Neural progenitor cell (in vitro differentiated cells): ENCODE results near the gene CLCA4. TPM values are rescaled to one million over a fixed set of nuclear protein-coding genes. Genes with fewer than 3 reads are reported as not detected.

Experiments
- DNase-seq: peaks from one replicate; pipeline ENCODE4 v3.0.0-alpha.2; 2016; ENCODE audit warnings: low spot score
- H2AFZ ChIP-seq: fragments of 200-600 bp; sonication (generic); replicated peaks from 2 replicates; pipeline ENCODE4 v1.6.1; 2016; ENCODE audit warnings: antibody characterized with exemption
- H3F3A ChIP-seq: fragments of 200-600 bp; sonication (generic); 2 replicates; pipeline ENCODE4 v1.6.1; 2016; ENCODE audit warnings: antibody characterized with exemption, low read depth
- H3K27ac ChIP-seq: fragments of 200-600 bp; sonication (generic); 2 replicates; pipeline ENCODE4 v1.5.1; 2016; ENCODE audit warnings: mild to moderate bottlenecking
- H3K27me3 ChIP-seq: fragments of 200-600 bp; sonication (generic); 2 replicates; pipeline ENCODE4 v1.6.1; 2016; ENCODE audit warnings: mild to moderate bottlenecking, moderate library complexity
- H3K36me3 ChIP-seq: fragments of 200-600 bp; sonication (generic); 2 replicates; pipeline ENCODE4 v1.5.1; 2016
- H3K4me1 ChIP-seq: fragments of 200-600 bp; sonication (generic); 2 replicates; pipeline ENCODE4 v1.6.1; 2016; ENCODE audit warnings: mixed run types
- H3K4me2 ChIP-seq: fragments of 200-600 bp; sonication (generic); 2 replicates; pipeline ENCODE4 v1.6.1; 2016
- H3K4me3 ChIP-seq: fragments of 200-600 bp; sonication (generic); 2 replicates; pipeline ENCODE4 v1.5.1; 2016
- H3K79me2 ChIP-seq: fragments of 200-600 bp; sonication (generic); 2 replicates; pipeline ENCODE4 v1.6.1; 2016; ENCODE audit warnings: low read depth
- H3K9ac ChIP-seq: fragments of 200-600 bp; sonication (generic); 2 replicates; pipeline ENCODE4 v1.6.1; 2016
- H3K9me3 ChIP-seq: fragments of 200-600 bp; sonication (generic); 2 replicates; pipeline ENCODE4 v1.5.1; 2016; ENCODE audit warnings: low read depth
- H4K20me1 ChIP-seq: fragments of 200-600 bp; sonication (generic); 2 replicates; pipeline ENCODE4 v1.6.1; 2016; ENCODE audit warnings: low read depth
- H3K27ac Mint-ChIP-seq: 3 replicates; pipeline ENCODE4 v1.8.0; 2021; ENCODE audit warnings: mixed read lengths
- H3K27me3 Mint-ChIP-seq: 2 replicates; pipeline ENCODE4 v1.8.0; 2022; ENCODE audit warnings: low read depth, mild to moderate bottlenecking, inconsistent platforms, moderate library complexity, mixed read lengths; ENCODE audit not compliant: insufficient read depth
- H3K36me3 Mint-ChIP-seq: 3 replicates; pipeline ENCODE4 v1.8.0; 2021; ENCODE audit warnings: mixed read lengths
- H3K4me1 Mint-ChIP-seq: 3 replicates; pipeline ENCODE4 v1.8.0; 2021; ENCODE audit warnings: mixed read lengths
- H3K4me3 Mint-ChIP-seq: 3 replicates; pipeline ENCODE4 v1.8.0; 2021; ENCODE audit warnings: mild to moderate bottlenecking, moderate library complexity, mixed read lengths
- H3K9me3 Mint-ChIP-seq: 3 replicates; pipeline ENCODE4 v1.8.0; 2020; ENCODE audit warnings: mixed read lengths
- EZH2 ChIP-seq: fragments of 200-600 bp; sonication (generic); IDR thresholded peaks from 2 replicates; pipeline ENCODE4 v1.6.1; 2017; ENCODE audit warnings: antibody characterized with exemption, mild to moderate bottlenecking, moderate library complexity
- EZH2phosphoT487 ChIP-seq: fragments of 200-600 bp; sonication (generic); IDR thresholded peaks from 2 replicates; pipeline ENCODE4 v1.6.1; 2017; ENCODE audit warnings: antibody characterized with exemption
- total RNA-seq: library from RNA; depleted of rRNA; stranded (reverse); fragments of >200 nt; gene quantifications from 2 replicates; pipeline ENCODE4 v1.2.3, GENCODE V29; 2015; ENCODE audit warnings: low replicate concordance
- TF ChIP-seq, protein P1 (sequence below): fragments of 200-600 bp; sonication (generic); IDR thresholded peaks from 2 replicates; pipeline ENCODE4 v1.5.1; 2017; ENCODE audit warnings: antibody characterized with exemption, mild to moderate bottlenecking

CLCA4 gene
- total RNA-seq, 1 donor from 2014 or later = not detected

DNA sequence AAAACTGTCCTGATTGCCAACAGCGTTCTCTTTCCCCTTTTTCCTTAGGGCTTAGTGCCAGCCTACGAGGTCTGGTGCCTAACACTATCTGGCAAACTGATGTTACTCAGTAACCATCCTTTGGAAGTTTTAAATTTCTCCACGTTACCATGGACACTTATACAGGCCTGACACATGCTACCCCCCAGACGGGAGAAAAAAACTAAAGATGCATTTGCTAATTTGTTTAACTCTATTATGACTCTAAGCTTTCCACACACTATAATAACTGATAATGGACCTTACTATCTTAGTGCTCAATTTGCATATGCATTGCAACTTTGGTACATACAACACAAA, 41.3 kb upstream of the CLCA4 start:
- Mint-ChIP-seq H3K27me3 (peaks cover 4% of the 10 kb centered on the region), H3K4me3 (no peak overlapping the region), H3K4me1 (peaks cover 26% of the 10 kb centered on the region), H3K36me3 (no peaks in the 10 kb centered on the region), H3K27ac (no peak overlapping the region), H3K9me3 (no peaks in the 10 kb centered on the region)
- Histone ChIP-seq H4K20me1 (no peaks in the 10 kb centered on the region), H3K4me2 (no peak overlapping the region), H3F3A (peaks cover 17% of the 10 kb centered on the region), H3K9me3 (no peaks in the 10 kb centered on the region), H3K27ac (no peak overlapping the region), H3K79me2 (no peaks in the 10 kb centered on the region), H3K36me3 (no peaks in the 10 kb centered on the region), H2AFZ (no peak overlapping the region), H3K27me3 (no peaks in the 10 kb centered on the region), H3K4me1 (peaks cover 14% of the 10 kb centered on the region), H3K9ac (no peak overlapping the region), H3K4me3 (no peak overlapping the region)
- TF ChIP-seq EZH2phosphoT487 = no peak
- TF ChIP-seq, protein P1, sequence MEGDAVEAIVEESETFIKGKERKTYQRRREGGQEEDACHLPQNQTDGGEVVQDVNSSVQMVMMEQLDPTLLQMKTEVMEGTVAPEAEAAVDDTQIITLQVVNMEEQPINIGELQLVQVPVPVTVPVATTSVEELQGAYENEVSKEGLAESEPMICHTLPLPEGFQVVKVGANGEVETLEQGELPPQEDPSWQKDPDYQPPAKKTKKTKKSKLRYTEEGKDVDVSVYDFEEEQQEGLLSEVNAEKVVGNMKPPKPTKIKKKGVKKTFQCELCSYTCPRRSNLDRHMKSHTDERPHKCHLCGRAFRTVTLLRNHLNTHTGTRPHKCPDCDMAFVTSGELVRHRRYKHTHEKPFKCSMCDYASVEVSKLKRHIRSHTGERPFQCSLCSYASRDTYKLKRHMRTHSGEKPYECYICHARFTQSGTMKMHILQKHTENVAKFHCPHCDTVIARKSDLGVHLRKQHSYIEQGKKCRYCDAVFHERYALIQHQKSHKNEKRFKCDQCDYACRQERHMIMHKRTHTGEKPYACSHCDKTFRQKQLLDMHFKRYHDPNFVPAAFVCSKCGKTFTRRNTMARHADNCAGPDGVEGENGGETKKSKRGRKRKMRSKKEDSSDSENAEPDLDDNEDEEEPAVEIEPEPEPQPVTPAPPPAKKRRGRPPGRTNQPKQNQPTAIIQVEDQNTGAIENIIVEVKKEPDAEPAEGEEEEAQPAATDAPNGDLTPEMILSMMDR = no peak
- TF ChIP-seq EZH2 = no peak
- no peak for DNase-seq

DNA sequence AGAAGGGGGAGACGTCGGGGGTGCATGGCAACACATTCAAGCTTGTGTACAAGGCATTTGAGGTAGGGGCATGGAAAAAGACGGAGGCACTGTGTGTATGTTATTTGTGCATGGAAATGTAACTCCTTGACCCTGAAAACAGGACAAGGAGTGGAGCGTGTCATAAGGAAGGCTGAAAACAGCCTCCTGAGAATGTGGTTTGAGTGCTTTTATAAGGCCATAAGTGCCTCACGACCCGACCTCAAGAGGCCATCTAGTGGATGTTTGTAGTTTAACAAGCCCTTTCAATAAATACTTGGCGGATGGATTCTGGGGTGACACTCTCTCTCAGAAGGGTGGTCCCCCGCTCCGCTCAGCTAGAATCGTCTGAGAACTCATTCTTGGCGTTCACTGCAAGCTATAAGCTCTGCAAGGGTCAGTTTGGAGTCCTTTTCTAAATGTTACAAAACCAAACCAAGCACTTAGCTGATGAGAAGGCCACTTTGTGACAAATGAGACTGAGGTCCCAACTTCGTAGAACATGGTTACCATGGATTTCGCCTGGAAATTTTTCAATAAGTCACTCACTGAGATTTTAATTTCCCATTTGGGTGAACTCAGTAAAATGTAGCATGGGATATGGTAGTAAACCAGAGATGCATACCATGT, 38.8 kb upstream of the CLCA4 start:
- H3K9me3 Mint-ChIP-seq = no peaks in the 10 kb centered on the region
- DNase-seq = peak; percentile 54
- no peak overlapping the region for H3K27ac ChIP-seq
- H3K4me3 ChIP-seq = no peak overlapping the region
- H3K9ac ChIP-seq = no peak overlapping the region
- H3K36me3 ChIP-seq = no peaks in the 10 kb centered on the region
- H3K27me3 Mint-ChIP-seq = peaks cover 4% of the 10 kb centered on the region
- H3K27ac Mint-ChIP-seq = no peak overlapping the region
- no peaks in the 10 kb centered on the region for H3K27me3 ChIP-seq
- TF ChIP-seq EZH2phosphoT487 = no peak
- TF ChIP-seq, protein P1 = peak; percentile 67
- TF ChIP-seq EZH2 = no peak
- peak overlapping the region; percentile 94 for H2AFZ ChIP-seq
- H3K79me2 ChIP-seq = no peaks in the 10 kb centered on the region
- peaks cover 22% of the 10 kb centered on the region for H3K4me1 Mint-ChIP-seq
- H3K9me3 ChIP-seq = no peaks in the 10 kb centered on the region
- H4K20me1 ChIP-seq = no peaks in the 10 kb centered on the region
- no peak overlapping the region for H3K4me2 ChIP-seq
- peaks cover 13% of the 10 kb centered on the region for H3F3A ChIP-seq
- no peaks in the 10 kb centered on the region for H3K36me3 Mint-ChIP-seq
- H3K4me1 ChIP-seq = peaks cover 13% of the 10 kb centered on the region
- H3K4me3 Mint-ChIP-seq = no peak overlapping the region

DNA sequence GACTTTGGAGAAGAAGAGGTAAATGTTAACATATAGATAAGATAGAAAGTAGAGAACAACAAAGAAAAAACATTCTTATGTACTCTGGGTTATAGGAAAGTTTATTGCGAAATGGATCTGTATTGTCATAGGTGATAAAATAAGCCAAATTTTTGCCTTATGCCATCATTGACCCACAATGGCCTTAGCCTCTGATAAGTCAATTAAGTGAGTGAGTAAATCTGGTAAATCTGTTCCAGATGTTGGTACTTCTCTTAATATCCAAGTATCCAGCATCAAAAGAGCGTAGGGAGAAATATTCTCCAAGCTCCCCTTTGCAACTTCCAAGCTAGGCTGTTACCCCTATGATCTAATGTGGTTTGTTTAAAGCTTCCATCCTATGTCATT, 38.3 kb upstream of the CLCA4 start:
- no peaks in the 10 kb centered on the region for H3K27me3 ChIP-seq
- H3K4me3 ChIP-seq = no peak overlapping the region
- H3K4me3 Mint-ChIP-seq = no peak overlapping the region
- H3K36me3 ChIP-seq = no peaks in the 10 kb centered on the region
- H4K20me1 ChIP-seq = no peaks in the 10 kb centered on the region
- H3K79me2 ChIP-seq = no peaks in the 10 kb centered on the region
- no peak overlapping the region for H3K9ac ChIP-seq
- no peaks in the 10 kb centered on the region for H3K9me3 ChIP-seq
- H3K27ac Mint-ChIP-seq = no peak overlapping the region
- peaks cover 8% of the 10 kb centered on the region for H3K4me1 ChIP-seq
- TF ChIP-seq, protein P1 = no peak
- TF ChIP-seq EZH2 (no peak), EZH2phosphoT487 (no peak)
- H3K27ac ChIP-seq = no peak overlapping the region
- peaks cover 9% of the 10 kb centered on the region for H3F3A ChIP-seq
- peaks cover 22% of the 10 kb centered on the region for H3K4me1 Mint-ChIP-seq
- H2AFZ ChIP-seq = peak overlapping the region; percentile 94
- peaks cover 4% of the 10 kb centered on the region for H3K27me3 Mint-ChIP-seq
- no peak overlapping the region for H3K4me2 ChIP-seq
- no peak for DNase-seq
- no peaks in the 10 kb centered on the region for H3K9me3 Mint-ChIP-seq
- no peaks in the 10 kb centered on the region for H3K36me3 Mint-ChIP-seq
